ENCODE data around the gene AKR1C1. TPM values are rescaled to one million over a fixed set of nuclear protein-coding genes. Genes with fewer than 3 reads are reported as not detected.
"Not testable (repeated sequence)": the region's sequence is repeated elsewhere in the genome, so short reads cannot be mapped to it uniquely, and the experiment has no call there.

AKR1C1 gene
- total RNA-seq, 2 experiments from 2014 or later: 0.45 to 0.56 TPM

- ATAC-seq; DNase-seq; H3K27ac Mint-ChIP-seq; H3K36me3 Mint-ChIP-seq (ENCODE audit: low read depth); intact Hi-C loops (cut with micrococcal nuclease); H3K4me3 Mint-ChIP-seq; POLR2A ChIA-PET; H3K9me3 Mint-ChIP-seq; CTCF ChIA-PET; H3K27me3 Mint-ChIP-seq; H3K4me1 Mint-ChIP-seq (ENCODE audit: low read depth): not testable (repeated sequence)
Measured at GRCh38 chr10:4961558-4961957, 1.7 kb upstream of the AKR1C1 start.

- H3K4me1 Mint-ChIP-seq (ENCODE audit: low read depth); H3K4me3 Mint-ChIP-seq; H3K27ac Mint-ChIP-seq; H3K36me3 Mint-ChIP-seq (ENCODE audit: low read depth); H3K27me3 Mint-ChIP-seq; ATAC-seq; H3K9me3 Mint-ChIP-seq; POLR2A ChIA-PET; CTCF ChIA-PET; intact Hi-C loops (cut with micrococcal nuclease); DNase-seq: not testable (repeated sequence)
Measured at GRCh38 chr10:4962308-4962707, 907 bp upstream of the AKR1C1 start.

- CTCF ChIA-PET; DNase-seq; H3K9me3 Mint-ChIP-seq; POLR2A ChIA-PET; H3K4me1 Mint-ChIP-seq (ENCODE audit: low read depth); H3K27ac Mint-ChIP-seq; intact Hi-C loops (cut with micrococcal nuclease); ATAC-seq; H3K4me3 Mint-ChIP-seq; H3K36me3 Mint-ChIP-seq (ENCODE audit: low read depth); H3K27me3 Mint-ChIP-seq: not testable (repeated sequence)
Measured at GRCh38 chr10:4963815-4964154, 570 bp downstream of the AKR1C1 start.

GRCh38 chr10:4965763-4966162, 2.5 kb downstream of the AKR1C1 start:
- CTCF ChIA-PET; H3K4me1 Mint-ChIP-seq (ENCODE audit: low read depth); ATAC-seq; H3K4me3 Mint-ChIP-seq; intact Hi-C loops (cut with micrococcal nuclease); DNase-seq; H3K27me3 Mint-ChIP-seq; H3K9me3 Mint-ChIP-seq; H3K36me3 Mint-ChIP-seq (ENCODE audit: low read depth); H3K27ac Mint-ChIP-seq; POLR2A ChIA-PET: not testable (repeated sequence)

- H3K4me3 Mint-ChIP-seq; ATAC-seq; H3K27me3 Mint-ChIP-seq; DNase-seq; POLR2A ChIA-PET; H3K9me3 Mint-ChIP-seq; H3K4me1 Mint-ChIP-seq (ENCODE audit: low read depth); H3K27ac Mint-ChIP-seq; intact Hi-C loops (cut with micrococcal nuclease); H3K36me3 Mint-ChIP-seq (ENCODE audit: low read depth); CTCF ChIA-PET: not testable (repeated sequence)
Measured at GRCh38 chr10:4967189-4967588, 4.0 kb downstream of the AKR1C1 start.

GRCh38 chr10:4969289-4969688, 6.1 kb downstream of the AKR1C1 start:
- H3K4me3 Mint-ChIP-seq; ATAC-seq; H3K4me1 Mint-ChIP-seq (ENCODE audit: low read depth); intact Hi-C loops (cut with micrococcal nuclease); DNase-seq; CTCF ChIA-PET; H3K27me3 Mint-ChIP-seq; H3K27ac Mint-ChIP-seq; POLR2A ChIA-PET; H3K9me3 Mint-ChIP-seq; H3K36me3 Mint-ChIP-seq (ENCODE audit: low read depth): not testable (repeated sequence)

- H3K4me1 Mint-ChIP-seq (ENCODE audit: low read depth); CTCF ChIA-PET; DNase-seq; H3K9me3 Mint-ChIP-seq; POLR2A ChIA-PET; H3K27ac Mint-ChIP-seq; H3K4me3 Mint-ChIP-seq; H3K27me3 Mint-ChIP-seq; intact Hi-C loops (cut with micrococcal nuclease); ATAC-seq; H3K36me3 Mint-ChIP-seq (ENCODE audit: low read depth): not testable (repeated sequence)
Measured at GRCh38 chr10:4970362-4970761, 7.1 kb downstream of the AKR1C1 start.

GRCh38 chr10:4972369-4973142, 9.3 kb downstream of the AKR1C1 start:
- H3K9me3 Mint-ChIP-seq; H3K4me3 Mint-ChIP-seq; H3K4me1 Mint-ChIP-seq (ENCODE audit: low read depth); POLR2A ChIA-PET; DNase-seq; intact Hi-C loops (cut with micrococcal nuclease); H3K27me3 Mint-ChIP-seq; H3K36me3 Mint-ChIP-seq (ENCODE audit: low read depth); ATAC-seq; CTCF ChIA-PET; H3K27ac Mint-ChIP-seq: not testable (repeated sequence)

GRCh38 chr10:4973294-4973693, 10.1 kb downstream of the AKR1C1 start:
- H3K27ac Mint-ChIP-seq; POLR2A ChIA-PET; DNase-seq; CTCF ChIA-PET; ATAC-seq; H3K4me3 Mint-ChIP-seq; intact Hi-C loops (cut with micrococcal nuclease); H3K27me3 Mint-ChIP-seq; H3K9me3 Mint-ChIP-seq; H3K36me3 Mint-ChIP-seq (ENCODE audit: low read depth); H3K4me1 Mint-ChIP-seq (ENCODE audit: low read depth): not testable (repeated sequence)

GRCh38 chr10:4974400-4974799, 11.2 kb downstream of the AKR1C1 start:
- CTCF ChIA-PET; H3K4me1 Mint-ChIP-seq (ENCODE audit: low read depth); H3K27ac Mint-ChIP-seq: not testable (repeated sequence)

More at GRCh38 chr10:4974400-4974799, 11.2 kb downstream of the AKR1C1 start:
- H3K36me3 Mint-ChIP-seq (ENCODE audit: low read depth); DNase-seq; ATAC-seq; H3K9me3 Mint-ChIP-seq; intact Hi-C loops (cut with micrococcal nuclease); POLR2A ChIA-PET; H3K27me3 Mint-ChIP-seq; H3K4me3 Mint-ChIP-seq: not testable (repeated sequence)
